Neural progenitor cell (in vitro differentiated cells): ENCODE data around the gene KCNMB2.

ENCODE experiments used
- CTCF ChIP-seq: fragments of 200-600 bp; sonication (generic); IDR thresholded peaks from 2 replicates; pipeline ENCODE4 v1.5.1; 2017; ENCODE audit warnings: antibody characterized with exemption, mild to moderate bottlenecking
- EZH2 ChIP-seq: fragments of 200-600 bp; sonication (generic); IDR thresholded peaks from 2 replicates; pipeline ENCODE4 v1.6.1; 2017; ENCODE audit warnings: antibody characterized with exemption, mild to moderate bottlenecking, moderate library complexity
- EZH2phosphoT487 ChIP-seq: fragments of 200-600 bp; sonication (generic); IDR thresholded peaks from 2 replicates; pipeline ENCODE4 v1.6.1; 2017; ENCODE audit warnings: antibody characterized with exemption

DNA sequence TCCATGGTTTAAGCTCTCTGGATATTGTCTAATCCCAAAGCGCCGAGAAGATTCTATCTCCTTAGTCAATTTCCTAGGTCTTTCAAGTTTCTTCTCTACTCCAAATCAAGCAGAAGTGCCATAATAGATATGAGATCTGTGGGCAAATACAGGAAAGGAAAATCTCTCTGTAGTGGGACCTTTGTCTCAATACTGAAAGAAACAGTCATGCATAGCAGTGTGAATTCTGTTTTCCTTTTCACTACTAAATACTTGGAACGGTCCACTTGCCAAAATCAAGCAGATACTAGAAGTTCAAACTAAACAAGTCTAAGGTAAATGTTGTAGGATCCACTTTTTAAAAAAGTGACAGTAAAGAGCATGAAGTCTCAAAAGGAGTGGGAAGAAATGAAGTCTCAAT, 298.8 kb downstream of the KCNMB2 start:
- TF ChIP-seq CTCF (no peak), EZH2 (no peak), EZH2phosphoT487 (no peak)
